K562 (cell line): ENCODE measurements around the gene RSPH9. TPM values are rescaled to one million over a fixed set of nuclear protein-coding genes. Genes with fewer than 3 reads are reported as not detected.

Experiments
- BRD4 ChIP-seq: fragments of 200-600 bp; sonication (generic); IDR thresholded peaks from 2 replicates; pipeline ENCODE4 v1.6.1; 2017; ENCODE audit warnings: inconsistent platforms
- BRF2 ChIP-seq: IDR thresholded peaks from 3 replicates; pipeline ENCODE4 v1.6.1; 2011; ENCODE audit warnings: borderline replicate concordance, mild to moderate bottlenecking; ENCODE audit not compliant: insufficient read length, insufficient read depth
- CLOCK ChIP-seq: fragments of 250-450 bp; sonication (Bioruptor Pico); IDR thresholded peaks from 2 replicates; pipeline ENCODE4 v1.4.0; 2020; ENCODE audit warnings: mild to moderate bottlenecking, moderate library complexity, borderline replicate concordance
- DDX20 ChIP-seq: fragments of 450-650 bp; IDR thresholded peaks from 2 replicates; pipeline ENCODE4 v1.6.1; 2016; ENCODE audit warnings: missing genetic modification characterization, low read depth, mild to moderate bottlenecking, missing compliant biosample characterization, moderate library complexity
- DIDO1 ChIP-seq: fragments of 450-650 bp; IDR thresholded peaks from 2 replicates; pipeline ENCODE4 v1.6.1; 2016; ENCODE audit warnings: low read depth, missing biosample characterization, missing genetic modification characterization
- E2F1 ChIP-seq: sonication (generic); formaldehyde crosslinking; IDR thresholded peaks from 2 replicates; pipeline ENCODE4 v1.8.1; 2023; ENCODE audit warnings: mild to moderate bottlenecking, missing genetic modification reagents, moderate library complexity
- ELF4 ChIP-seq: fragments of 450-650 bp; formaldehyde crosslinking; IDR thresholded peaks from 2 replicates; pipeline ENCODE4 v1.4.0; 2022; ENCODE audit warnings: missing genetic modification characterization
- GABPA ChIP-seq: fragments of 200-800 bp; sonication (Bioruptor generic); conservative IDR thresholded peaks from 2 replicates; pipeline ENCODE4 v1.6.1; 2016; ENCODE audit warnings: low read depth, missing genetic modification characterization, missing compliant biosample characterization
- HEY1 ChIP-seq: fragments of 250-450 bp; sonication (Bioruptor Pico); IDR thresholded peaks from 2 replicates; pipeline ENCODE4 v1.5.0; 2020; ENCODE audit warnings: mild to moderate bottlenecking, moderate library complexity, borderline replicate concordance
- HOMEZ ChIP-seq: fragments of 250-450 bp; sonication (Bioruptor Pico); IDR thresholded peaks from 2 replicates; pipeline ENCODE4 v1.4.0; 2020; ENCODE audit warnings: mild to moderate bottlenecking, moderate library complexity
- POLR2B ChIP-seq: fragments of 450-650 bp; IDR thresholded peaks from 2 replicates; pipeline ENCODE4 v1.6.1; 2018; ENCODE audit warnings: low read depth; ENCODE audit not compliant: partially characterized antibody
- RBM17 ChIP-seq: fragments of 200-400 bp; formaldehyde crosslinking; IDR thresholded peaks from 2 replicates; pipeline ENCODE4 v1.6.1; 2017; ENCODE audit warnings: low read depth, mild to moderate bottlenecking, low read length, borderline replicate concordance
- SAFB2 ChIP-seq: fragments of 200-400 bp; formaldehyde crosslinking; IDR thresholded peaks from 2 replicates; pipeline ENCODE4 v1.6.1; 2018; ENCODE audit warnings: borderline replicate concordance, low read length, low read depth, moderate library complexity; ENCODE audit not compliant: severe bottlenecking
- SMC3 ChIP-seq: conservative IDR thresholded peaks from 2 replicates; pipeline ENCODE4 v1.6.1; 2011; ENCODE audit warnings: low read depth, low read length, improper control_type of control experiment; ENCODE audit not compliant: insufficient read depth
- SPI1 ChIP-seq: IDR thresholded peaks from 2 replicates; pipeline ENCODE4 v1.6.1; 2011; ENCODE audit warnings: low read depth, low read length, control low read depth, borderline replicate concordance
- TEAD2 ChIP-seq: fragments of 450-650 bp; IDR thresholded peaks from 2 replicates; pipeline ENCODE4 v1.6.1; 2016; ENCODE audit warnings: missing genetic modification characterization, control low read depth, missing compliant biosample characterization
- TOE1 ChIP-seq, 2 experiments: fragments of 450-650 bp in 1 of 2; sonication (generic) in 1 of 2; formaldehyde crosslinking in 1 of 2; IDR thresholded peaks; 2 replicates each; pipeline versions ENCODE4 v1.7.1 to v1.8.0; 2016 to 2022; ENCODE audit warnings: borderline replicate concordance in 2 of 2, mild to moderate bottlenecking in 2 of 2, antibody characterized with exemption in 1 of 2, inconsistent platforms in 1 of 2, low read depth in 1 of 2, missing genetic modification reagents in 1 of 2, moderate library complexity in 1 of 2
- ZBTB1 ChIP-seq: sonication (generic); formaldehyde crosslinking; IDR thresholded peaks from 2 replicates; pipeline ENCODE4 v1.8.1; 2023; ENCODE audit warnings: missing genetic modification reagents, low read depth, mild to moderate bottlenecking, borderline replicate concordance
- ZNF282 ChIP-seq: sonication (generic); formaldehyde crosslinking; IDR thresholded peaks from 2 replicates; pipeline ENCODE4 v1.8.1; 2023; ENCODE audit warnings: missing genetic modification reagents
- ZNF589 ChIP-seq: fragments of 200-800 bp; sonication (Bioruptor generic); IDR thresholded peaks from 2 replicates; pipeline ENCODE4 v1.6.1; 2016; ENCODE audit warnings: low read depth, missing genetic modification characterization, missing compliant biosample characterization
- ZNF780A ChIP-seq: fragments of 250-450 bp; sonication (Bioruptor Pico); IDR thresholded peaks from 2 replicates; pipeline ENCODE4 v1.5.0; 2021; ENCODE audit warnings: mild to moderate bottlenecking
- polyA plus RNA-seq, 8 experiments: library from polyadenylated mRNA; depleted of rRNA in 4 of 8; stranded (reverse) in 5 of 8; unstranded in 3 of 8; fragments of >200 nt; fragmentation: Nextera tagmentation in 2 of 8; fragmentation: Illumina TruSeq in 1 of 8; extraction: Ambion mirVana in 2 of 8; extraction: Trizol in 1 of 8; gene quantifications; 2 replicates each; pipeline versions ENCODE4 v1.2.1 to v1.2.3, GENCODE V29; 2011 to 2014; ENCODE audit warnings: inconsistent platforms in 1 of 8, missing spikeins in 1 of 8
- total RNA-seq, 7 experiments: library from RNA; depleted of rRNA in 6 of 7; stranded (reverse); fragments of >200 nt in 6 of 7; fragmentation: Illumina TruSeq in 2 of 7; extraction: Trizol in 2 of 7; gene quantifications; 2 replicates each; pipeline versions ENCODE4 v1.2.1 to v1.2.3, GENCODE V29; 2011 to 2021; ENCODE audit warnings: low replicate concordance in 1 of 7

RSPH9 gene
- total and polyA plus RNA-seq, 9 of the 15 experiments (the other 6 are each of a cell fraction or from before 2014, with no cell fraction given), result 0.05 to 0.60 (median 0.39) TPM; not detected in 6

- no peak for TF ChIP-seq ZNF589
- TF ChIP-seq ELF4 (CRISPR knock-in tag), result no peak
- TF ChIP-seq SAFB2, result no peak
- no peak for TF ChIP-seq POLR2B
- no peak for TF ChIP-seq ZNF282 (CRISPR knock-in tag)
- no peak for TF ChIP-seq DDX20
- TF ChIP-seq SPI1, result no peak
- TF ChIP-seq TEAD2 (tag), result no peak
- no peak for TF ChIP-seq E2F1 (CRISPR knock-in tag)
- TF ChIP-seq HEY1 (CRISPR knock-in tag), result no peak
- no peak for TF ChIP-seq CLOCK (CRISPR knock-in tag)
- TF ChIP-seq HOMEZ (CRISPR knock-in tag), result no peak
- TF ChIP-seq BRD4, result no peak
- no peak for TF ChIP-seq BRF2
- TF ChIP-seq RBM17, result no peak
- TF ChIP-seq TOE1 (IDR thresholded peaks at IDR 0.05; ENCODE audit: borderline replicate concordance), result no peak; the same call in 1 of the 2 replicates
- TF ChIP-seq TOE1 (CRISPR knock-in tag; IDR thresholded peaks at IDR 0.05; ENCODE audit: borderline replicate concordance, low read depth), result no peak
- TF ChIP-seq ZBTB1, result no peak
- TF ChIP-seq GABPA (tag), result no peak
- no peak for TF ChIP-seq DIDO1 (tag)
- no peak for TF ChIP-seq ZNF780A (CRISPR knock-in tag)
- peak; percentile 63; the same call in 1 of the 2 replicates for TF ChIP-seq SMC3
Measured at GRCh38 chr6:43608310-43608763, 36.5 kb upstream of the RSPH9 start (continued).
